Measurements from ENCODE around the gene IL15RA.
"Not testable (repeated sequence)": the region's sequence is repeated elsewhere in the genome, so short reads cannot be mapped to it uniquely, and the experiment has no call there.

The IL15RA gene

GRCh38 chr10:5970066-5970465 is 7.3 kb downstream of the IL15RA start:
- DNase-seq (ENCODE audit: low read depth), result no peak

- DNase-seq (ENCODE audit: low read depth), result no peak
Observed at GRCh38 chr10:5968681-5969453, 8.5 kb downstream of the IL15RA start.

- no peak for DNase-seq (ENCODE audit: low read depth)
Observed at GRCh38 chr10:5968037-5968680, 9.2 kb downstream of the IL15RA start.

- DNase-seq (ENCODE audit: low read depth), result no peak
Observed at GRCh38 chr10:5965266-5965665, 12.1 kb downstream of the IL15RA start.

- no peak for DNase-seq (ENCODE audit: low read depth)
Observed at GRCh38 chr10:5964736-5965135, 12.6 kb downstream of the IL15RA start.

GRCh38 chr10:5963591-5963990 is 13.8 kb downstream of the IL15RA start:
- DNase-seq (ENCODE audit: low read depth), result no peak

- DNase-seq (ENCODE audit: low read depth), result no peak
Observed at GRCh38 chr10:5963071-5963470, 14.3 kb downstream of the IL15RA start.

- DNase-seq (ENCODE audit: low read depth), result not testable (repeated sequence)
Observed at GRCh38 chr10:5962358-5962940, 14.9 kb downstream of the IL15RA start.

- DNase-seq (ENCODE audit: low read depth), result no peak
Observed at GRCh38 chr10:5961405-5962100, 15.8 kb downstream of the IL15RA start.

- not testable (repeated sequence) for DNase-seq (ENCODE audit: low read depth)
Observed at GRCh38 chr10:5960973-5961275, 16.4 kb downstream of the IL15RA start.

- DNase-seq (ENCODE audit: low read depth), result no peak
Observed at GRCh38 chr10:5960070-5960972, 17.0 kb downstream of the IL15RA start.

- DNase-seq (ENCODE audit: low read depth), result no peak
Observed at GRCh38 chr10:5959581-5960069, 17.7 kb downstream of the IL15RA start.

GRCh38 chr10:5959142-5959541 is 18.2 kb downstream of the IL15RA start:
- no peak for DNase-seq (ENCODE audit: low read depth)

- DNase-seq (ENCODE audit: low read depth), result no peak
Observed at GRCh38 chr10:5958675-5959074, 18.7 kb downstream of the IL15RA start.

GRCh38 chr10:5958077-5958476 is 19.3 kb downstream of the IL15RA start:
- DNase-seq (ENCODE audit: low read depth), result no peak

- DNase-seq (ENCODE audit: low read depth), result no peak
Observed at GRCh38 chr10:5956146-5956936, 21.0 kb downstream of the IL15RA start.

- no peak for DNase-seq (ENCODE audit: low read depth)
Observed at GRCh38 chr10:5953676-5954075, 23.7 kb downstream of the IL15RA start.

- no peak for DNase-seq (ENCODE audit: low read depth)
Observed at GRCh38 chr10:5952731-5953385, 24.5 kb downstream of the IL15RA start.

GRCh38 chr10:5951721-5952407 is 25.5 kb downstream of the IL15RA start:
- no peak for DNase-seq (ENCODE audit: low read depth)
